SK-N-MC (cell line): ENCODE measurements around the gene FAM200B.

Source experiments
- FOXP2 ChIP-seq: optimal IDR thresholded peaks from 2 replicates; pipeline ENCODE3; 2011; ENCODE audit warnings: mild to moderate bottlenecking, moderate library complexity; ENCODE audit not compliant: insufficient read depth; ENCODE audit errors: extremely low read length, control extremely low read depth
- POLR2AphosphoS5 ChIP-seq: IDR thresholded peaks from 2 replicates; pipeline ENCODE4 v1.6.1; 2012; ENCODE audit warnings: mild to moderate bottlenecking, low read depth, low read length, borderline replicate concordance

- TF ChIP-seq POLR2AphosphoS5 = peak; percentile 31; the same call in 1 of the 2 replicates
- TF ChIP-seq FOXP2 = no peak
These were observed 26.2 kb upstream of the FAM200B start, which contains the start of gene FBXL5 for GRCh38 chr4:15655223-15656037.
